ENCODE results near the gene TNXB. TPM values are rescaled to one million over a fixed set of nuclear protein-coding genes. Genes with fewer than 3 reads are reported as not detected.
A peak's percentile ranks its signal among the peaks of the same experiment; 100 is the strongest.
"Not testable (repeated sequence)": the region's sequence is repeated elsewhere in the genome, so short reads cannot be mapped to it uniquely, and the experiment has no call there.

Gene TNXB
- total and polyA plus RNA-seq, 7 donors: 7.0 to 26.1 (median 14.5) TPM

GRCh38 chr6:32102255-32102654 is 6.9 kb downstream of the TNXB start:
- no peaks in the 10 kb centered on the region for H3K9me3 ChIP-seq
- intact Hi-C loops (cut with DNase I): no loop called here
- H3K36me3 ChIP-seq (ENCODE audit: insufficient read depth in 1 of 2, low read depth in 1 of 2): no peaks in the 10 kb centered on the region
- H3K27ac ChIP-seq: no peak overlapping the region
- no peak for DNase-seq
- WGBS, 3 donors: 92 to 97% (median 95%) methylated on average over 3 of the region's 3 CpGs
- peaks cover 0 to 13% (median 4%) of the 10 kb centered on the region in 3 donors for H3K27me3 ChIP-seq (ENCODE audit: insufficient read depth in 3 of 3, low read length in 2 of 3)
- no peak overlapping the region for H3K4me3 ChIP-seq
- ATAC-seq: no peak
- no peaks in the 10 kb centered on the region for H3K4me1 ChIP-seq
- TF ChIP-seq CTCF (IDR thresholded peaks at IDR 0.05): no peak

- intact Hi-C loops (cut with DNase I); H3K36me3 ChIP-seq (ENCODE audit: insufficient read depth in 1 of 2, low read depth in 1 of 2); H3K4me1 ChIP-seq; H3K9me3 ChIP-seq; ATAC-seq; DNase-seq; H3K4me3 ChIP-seq; H3K27ac ChIP-seq: not testable (repeated sequence)
- WGBS, 3 donors: 86 to 88% (median 87%) methylated on average over 8 of the region's 8 CpGs
- H3K27me3 ChIP-seq (ENCODE audit: insufficient read depth in 3 of 3, low read length in 2 of 3): peaks cover 0 to 33% (median 16%) of the 10 kb centered on the region in 3 donors
Observed at GRCh38 chr6:32100251-32100650, 8.9 kb downstream of the TNXB start.

DNA sequence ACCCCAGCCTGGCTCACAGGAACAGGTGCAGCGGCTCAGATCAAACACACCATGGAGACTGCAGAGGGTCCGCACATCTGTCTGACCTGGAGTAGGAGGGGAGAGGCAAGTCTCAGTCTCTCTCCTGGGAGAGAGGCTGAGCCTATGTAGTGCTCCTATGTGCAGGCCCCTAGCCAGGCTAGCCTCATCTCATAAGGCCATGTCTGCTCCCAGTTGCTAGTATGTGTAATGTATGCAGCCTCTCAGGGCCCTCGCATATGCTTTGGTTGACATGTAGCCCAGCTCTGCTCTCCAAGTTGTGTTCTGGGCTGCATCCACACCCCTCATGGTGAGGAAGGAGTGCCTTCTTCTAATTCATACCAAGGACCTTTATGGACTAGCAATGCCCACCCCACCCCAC is 11.8 kb downstream of the TNXB start:
- intact Hi-C loops (cut with DNase I): no loop called here
- no peak overlapping the region for H3K4me3 ChIP-seq
- peaks cover 0 to 28% (median 17%) of the 10 kb centered on the region in 3 donors for H3K27me3 ChIP-seq (ENCODE audit: insufficient read depth in 3 of 3, low read length in 2 of 3)
- H3K27ac ChIP-seq: no peak overlapping the region
- ATAC-seq (no peak), DNase-seq (no peak)
- WGBS, 3 donors: 86 to 97% (median 94%) methylated on average over 3 of the region's 3 CpGs
- no peaks in the 10 kb centered on the region for H3K4me1 ChIP-seq
- TF ChIP-seq CTCF (IDR thresholded peaks at IDR 0.05): no peak
- no peaks in the 10 kb centered on the region for H3K36me3 ChIP-seq (ENCODE audit: insufficient read depth in 1 of 2, low read depth in 1 of 2)
- H3K9me3 ChIP-seq: no peaks in the 10 kb centered on the region

DNA sequence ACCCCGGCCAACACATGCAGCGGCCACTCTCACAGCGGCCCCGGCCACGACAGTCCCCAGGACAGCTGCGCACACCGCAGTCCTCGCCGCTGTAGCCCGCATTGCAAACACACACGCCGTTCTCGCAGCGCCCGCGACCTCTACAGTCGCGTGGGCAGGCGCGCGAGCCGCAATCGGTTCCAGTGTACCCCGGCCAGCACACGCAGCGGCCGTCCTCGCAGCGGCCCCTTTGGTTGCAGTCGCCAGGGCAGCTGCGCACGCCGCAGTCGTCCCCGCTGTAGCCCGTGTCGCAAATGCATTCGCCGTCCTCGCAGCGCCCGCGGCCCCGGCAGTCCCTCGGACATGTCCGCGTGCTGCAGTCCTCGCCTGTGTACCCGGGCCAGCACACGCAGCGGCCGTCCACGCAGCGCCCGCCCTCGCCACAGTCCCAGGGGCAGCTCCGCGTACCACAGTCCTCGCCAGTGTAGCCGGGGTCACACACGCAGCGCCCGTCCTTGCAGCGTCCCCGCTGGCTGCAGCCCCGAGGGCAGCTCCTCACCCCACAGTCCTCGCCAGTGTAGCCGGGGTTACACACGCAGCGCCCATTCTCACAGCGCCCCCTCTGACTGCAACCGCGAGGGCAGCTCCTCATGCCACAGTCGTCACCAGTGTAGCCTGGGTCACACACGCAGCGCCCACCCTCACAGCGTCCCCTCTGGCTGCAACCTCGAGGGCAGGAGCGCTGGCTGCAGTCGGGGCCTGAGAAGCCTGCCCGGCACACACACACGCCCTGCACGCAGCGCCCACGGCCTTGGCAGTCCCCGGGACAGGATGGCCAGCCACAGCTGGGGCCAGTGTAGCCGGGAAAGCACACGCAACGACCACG is 12.5 kb downstream of the TNXB start:
- Histone ChIP-seq H3K27ac (no peak overlapping the region), H3K4me3 (peak overlapping the region; percentile 44), H3K36me3 (ENCODE audit: insufficient read depth in 1 of 2, low read depth in 1 of 2) (no peaks in the 10 kb centered on the region), H3K27me3 (ENCODE audit: insufficient read depth in 3 of 3, low read length in 2 of 3) (peaks cover 0 to 28% (median 17%) of the 10 kb centered on the region in 3 donors), H3K9me3 (no peaks in the 10 kb centered on the region), H3K4me1 (no peaks in the 10 kb centered on the region)
- WGBS, 3 donors: 30 to 46% (median 34%) methylated on average over 80 to 90 of the region's 90 CpGs
- DNase-seq: peak in 1 of 2 donors; percentile 50
- intact Hi-C loops (cut with DNase I): no loop called here
- peak; percentile 27 to 47 (median 38) for ATAC-seq
- no peak for TF ChIP-seq CTCF (IDR thresholded peaks at IDR 0.05)

DNA sequence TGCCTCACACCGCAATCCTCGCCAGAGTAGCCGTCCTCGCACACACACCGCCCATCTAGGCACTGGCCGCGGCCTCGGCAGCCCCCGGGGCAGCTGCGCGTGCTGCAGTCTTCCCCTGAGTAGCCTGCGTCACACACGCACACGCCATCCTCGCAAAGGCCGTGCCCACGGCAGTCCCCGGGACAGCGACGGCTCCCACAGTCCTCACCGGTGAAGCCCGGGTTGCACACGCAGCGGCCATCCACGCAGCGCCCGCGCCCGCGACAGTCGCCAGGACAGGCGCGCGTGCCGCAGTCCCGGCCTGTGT is 13.1 kb downstream of the TNXB start:
- TF ChIP-seq CTCF (IDR thresholded peaks at IDR 0.05): no peak
- WGBS, 3 donors: 35 to 43% (median 38%) methylated on average over 36 of the region's 36 CpGs
- Histone ChIP-seq H3K27me3 (ENCODE audit: insufficient read depth in 3 of 3, low read length in 2 of 3) (peaks cover 0 to 28% (median 17%) of the 10 kb centered on the region in 3 donors), H3K4me3 (peak overlapping the region; percentile 44), H3K4me1 (no peaks in the 10 kb centered on the region), H3K36me3 (ENCODE audit: insufficient read depth in 1 of 2, low read depth in 1 of 2) (no peaks in the 10 kb centered on the region), H3K27ac (no peak overlapping the region), H3K9me3 (no peaks in the 10 kb centered on the region)
- DNase-seq: peak in 1 of 2 donors; percentile 44
- intact Hi-C loops (cut with DNase I): no loop called here
- peak; percentile 22 to 33 (median 29) for ATAC-seq
